HL-60/S4 (cell line): Measurements from ENCODE around the gene SLC30A3.
"Not testable (repeated sequence)": the region's sequence is repeated elsewhere in the genome, so short reads cannot be mapped to it uniquely, and the experiment has no call there.

Experiments
- in situ Hi-C: fragments of 300-500 bp; cut with MboI; formaldehyde crosslinking; loops from 2 replicates; pipeline ENCODE4 v1.14.3; 2022; ENCODE audit warnings: low sequenced_read_pairs

The SLC30A3 gene

GRCh38 chr2:27262379-27263286 is at the start of gene SLC30A3:
Gene SLC30A3 (minus strand): TSS chr2:27263047. CDS start chr2:27262906, 141 bp downstream.
- in situ Hi-C loops = no loop called here

- in situ Hi-C loops = no loop called here
Measured at GRCh38 chr2:27312152-27312551, 49.3 kb upstream of the SLC30A3 start.

DNA sequence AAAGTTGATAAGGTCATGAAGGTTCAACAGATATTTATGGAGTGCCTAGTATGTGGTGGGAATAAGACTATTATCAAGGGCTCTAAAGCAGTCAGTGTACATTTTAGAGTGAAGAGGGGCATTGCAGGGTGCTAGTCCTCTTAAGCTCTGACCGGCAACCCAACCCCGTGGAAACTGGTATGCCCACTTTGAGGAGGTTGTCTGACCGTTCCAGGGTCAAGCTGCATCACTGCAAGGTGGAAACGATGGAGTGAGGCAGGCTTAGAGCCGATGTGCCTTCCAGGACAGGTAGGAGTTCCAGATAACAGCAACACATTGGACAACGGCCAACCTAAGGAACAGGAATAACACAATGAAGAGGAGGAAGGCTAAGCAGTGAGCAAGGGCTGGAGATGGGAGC is 46.8 kb upstream of the SLC30A3 start:
- in situ Hi-C loops = no loop called here

- in situ Hi-C loops = no loop called here
Measured at GRCh38 chr2:27308359-27308881, 45.6 kb upstream of the SLC30A3 start, which contains the start of gene UCN. Gene UCN (minus strand): TSS chr2:27308445. CDS start chr2:27307895, 550 bp downstream.

GRCh38 chr2:27307545-27308358 is 44.9 kb upstream of the SLC30A3 start:
- in situ Hi-C loops = no loop called here

GRCh38 chr2:27307287-27307544 is 44.4 kb upstream of the SLC30A3 start:
- in situ Hi-C loops = no loop called here

- in situ Hi-C loops = no loop called here
Measured at GRCh38 chr2:27306573-27307286, 43.9 kb upstream of the SLC30A3 start.

- in situ Hi-C loops = no loop called here
Measured at GRCh38 chr2:27306136-27306535, 43.3 kb upstream of the SLC30A3 start.

DNA sequence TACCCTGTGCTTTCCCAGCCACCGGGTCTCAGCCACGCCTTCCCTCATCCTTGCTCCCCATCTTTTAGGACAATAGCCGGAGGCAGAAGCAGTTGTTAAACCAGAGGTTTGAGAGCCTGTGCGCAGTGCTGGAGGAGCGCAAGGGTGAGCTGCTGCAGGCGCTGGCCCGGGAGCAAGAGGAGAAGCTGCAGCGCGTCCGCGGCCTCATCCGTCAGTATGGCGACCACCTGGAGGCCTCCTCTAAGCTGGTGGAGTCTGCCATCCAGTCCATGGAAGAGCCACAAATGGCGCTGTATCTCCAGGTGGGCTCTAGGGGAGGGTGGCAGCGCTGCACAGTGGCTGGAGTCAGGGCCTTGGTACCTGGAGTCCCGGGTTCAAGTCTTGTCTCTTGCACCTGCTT is 42.7 kb upstream of the SLC30A3 start:
- in situ Hi-C loops = no loop called here

DNA sequence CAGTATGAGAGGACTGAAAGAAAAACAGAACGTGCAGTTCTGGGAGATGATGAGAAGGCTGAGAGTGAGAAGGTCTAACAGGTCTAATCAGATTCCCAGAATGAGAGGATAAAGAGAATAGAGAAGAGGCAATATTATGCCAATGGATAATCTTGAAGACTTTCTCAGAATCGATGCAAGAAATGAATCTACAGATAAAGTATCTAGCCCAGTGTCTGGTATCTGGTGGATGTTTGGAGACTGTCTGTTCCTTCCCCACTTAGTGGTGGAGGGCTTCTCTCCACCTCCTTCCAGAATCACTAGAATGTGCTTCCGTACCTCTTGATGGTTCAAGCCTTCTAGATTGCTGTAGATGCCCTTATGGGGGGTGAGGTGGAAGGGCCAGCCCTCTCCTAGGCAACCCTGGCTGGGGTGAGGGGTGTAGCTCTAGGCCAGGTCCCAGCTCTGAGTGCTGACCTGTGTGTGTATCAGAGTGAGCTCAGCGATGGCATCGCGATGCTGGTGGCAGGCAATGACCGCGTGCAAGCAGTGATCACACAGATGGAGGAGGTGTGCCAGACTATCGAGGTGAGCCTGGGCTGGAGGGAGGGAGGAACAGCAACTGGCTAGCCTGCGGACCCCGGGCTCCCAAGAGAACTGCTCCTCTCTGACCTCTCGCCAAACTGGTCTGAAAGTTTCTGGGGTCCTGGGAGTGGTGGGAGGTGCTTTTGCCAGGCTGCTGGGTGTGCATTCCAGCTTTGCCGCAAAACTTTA is 41.8 kb upstream of the SLC30A3 start:
- in situ Hi-C loops = no loop called here

GRCh38 chr2:27303093-27304025 is 40.5 kb upstream of the SLC30A3 start:
- in situ Hi-C loops = no loop called here

- in situ Hi-C loops = not testable (repeated sequence)
Measured at GRCh38 chr2:27300606-27301005, 37.8 kb upstream of the SLC30A3 start.

DNA sequence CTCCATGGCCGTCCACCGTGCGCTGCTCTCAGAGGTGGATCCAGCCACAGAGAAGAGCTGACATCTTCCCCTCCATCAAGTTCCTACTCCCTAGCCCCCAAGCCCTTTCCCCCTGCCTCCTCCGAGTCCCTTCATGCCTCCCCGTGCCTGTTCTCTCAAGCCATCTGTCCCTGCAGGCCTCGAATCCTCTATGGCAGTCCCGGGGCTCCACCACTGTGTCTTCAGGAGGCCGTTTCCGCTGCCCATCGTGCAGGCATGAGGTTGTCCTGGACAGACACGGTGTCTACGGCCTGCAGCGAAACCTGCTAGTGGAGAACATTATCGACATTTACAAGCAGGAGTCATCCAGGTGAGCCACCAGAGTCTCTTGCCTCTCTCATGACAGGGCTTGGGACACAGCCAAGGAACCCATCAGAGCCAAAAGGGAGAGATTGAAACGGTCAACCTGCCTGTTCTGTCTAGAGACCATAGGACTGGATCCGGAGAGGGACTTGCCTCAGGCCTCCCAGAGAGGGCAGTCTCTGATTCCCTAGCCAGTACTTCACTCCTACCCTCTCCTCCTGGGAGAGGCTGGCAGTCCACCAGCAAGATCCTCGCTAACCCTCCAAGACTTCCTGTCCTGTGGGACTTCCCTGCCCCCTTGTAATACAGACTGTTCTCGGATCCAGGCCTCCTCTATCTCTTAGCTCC is 35.7 kb upstream of the SLC30A3 start:
- in situ Hi-C loops = no loop called here

GRCh38 chr2:27297195-27297594 is 34.3 kb upstream of the SLC30A3 start:
- in situ Hi-C loops = no loop called here

GRCh38 chr2:27296481-27296880 is 33.6 kb upstream of the SLC30A3 start:
- in situ Hi-C loops = no loop called here

- in situ Hi-C loops = no loop called here
Measured at GRCh38 chr2:27294928-27295327, 32.1 kb upstream of the SLC30A3 start.

- in situ Hi-C loops = no loop called here
Measured at GRCh38 chr2:27291865-27292264, 29.0 kb upstream of the SLC30A3 start.

DNA sequence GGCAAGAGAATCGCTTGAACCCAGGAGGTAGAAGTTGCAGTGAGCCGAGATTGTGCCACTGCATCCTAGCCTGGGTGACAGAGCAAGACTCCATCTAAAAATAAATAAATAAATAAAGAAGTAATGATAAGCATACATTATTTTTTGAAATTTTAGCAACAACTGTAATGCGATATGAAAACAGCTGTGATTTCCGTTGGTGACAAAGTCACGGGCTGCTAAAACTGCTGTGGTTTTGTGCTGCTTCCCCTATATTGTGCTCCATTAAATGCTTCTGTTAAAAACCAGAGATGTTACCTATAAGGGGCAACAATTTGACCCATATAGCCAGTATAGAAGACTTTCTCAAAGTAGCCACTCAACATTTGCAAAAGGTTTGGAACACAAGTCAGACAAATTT is 27.7 kb upstream of the SLC30A3 start:
- in situ Hi-C loops = no loop called here

- in situ Hi-C loops = loop anchor here (10.0 kb wide), 2 partner anchors 194 to 334 kb away; no protein-coding TSS in a partner anchor
Measured at GRCh38 chr2:27288610-27289009, 25.8 kb upstream of the SLC30A3 start.
